GM23248 (cell line): Measurements from ENCODE around the gene MXRA8. TPM values are rescaled to one million over a fixed set of nuclear protein-coding genes. Genes with fewer than 3 reads are reported as not detected.

Experiments used
- DNase-seq: peaks from one replicate; pipeline ENCODE4 v3.0.0-alpha.2; 2015
- H2AFZ ChIP-seq: fragments of 200-600 bp; sonication (generic); 2 replicates; pipeline ENCODE4 v1.6.1; 2016; ENCODE audit warnings: antibody characterized with exemption
- H3F3A ChIP-seq: fragments of 200-600 bp; sonication (generic); 2 replicates; pipeline ENCODE4 v1.6.1; 2016; ENCODE audit warnings: mild to moderate bottlenecking, antibody characterized with exemption, mixed run types; ENCODE audit not compliant: insufficient read depth
- H3K27ac ChIP-seq: fragments of 200-600 bp; sonication (generic); 2 replicates; pipeline ENCODE4 v1.5.1; 2016; ENCODE audit warnings: mild to moderate bottlenecking
- H3K27me3 ChIP-seq: fragments of 200-600 bp; sonication (generic); replicated peaks from 2 replicates; pipeline ENCODE4 v1.6.1; 2016; ENCODE audit warnings: mild to moderate bottlenecking; ENCODE audit not compliant: insufficient read depth
- H3K36me3 ChIP-seq: fragments of 200-600 bp; sonication (generic); 2 replicates; pipeline ENCODE4 v1.6.1; 2016; ENCODE audit warnings: low read depth, mild to moderate bottlenecking
- H3K4me1 ChIP-seq: fragments of 200-600 bp; sonication (generic); 2 replicates; pipeline ENCODE4 v1.6.1; 2016; ENCODE audit warnings: mild to moderate bottlenecking; ENCODE audit not compliant: insufficient read depth
- H3K4me2 ChIP-seq: fragments of 200-600 bp; sonication (generic); one replicate; pipeline ENCODE4 v1.6.1; 2016; ENCODE audit warnings: mild to moderate bottlenecking; ENCODE audit not compliant: unreplicated experiment
- H3K4me3 ChIP-seq: fragments of 200-600 bp; sonication (generic); 2 replicates; pipeline ENCODE4 v1.5.1; 2016; ENCODE audit warnings: mild to moderate bottlenecking
- H3K79me2 ChIP-seq: fragments of 200-600 bp; sonication (generic); 2 replicates; pipeline ENCODE4 v1.6.1; 2016; ENCODE audit warnings: mild to moderate bottlenecking; ENCODE audit not compliant: insufficient read depth
- H3K9ac ChIP-seq: fragments of 200-600 bp; sonication (generic); 2 replicates; pipeline ENCODE4 v1.6.1; 2016; ENCODE audit warnings: mild to moderate bottlenecking
- H3K9me2 ChIP-seq: fragments of 200-600 bp; sonication (generic); 2 replicates; pipeline ENCODE4 v1.6.1; 2016; ENCODE audit warnings: mixed run types, mild to moderate bottlenecking, moderate library complexity; ENCODE audit not compliant: insufficient read depth
- H3K9me3 ChIP-seq: fragments of 200-600 bp; sonication (generic); one replicate; pipeline ENCODE4 v1.6.1; 2017; ENCODE audit warnings: low read depth
- H4K20me1 ChIP-seq: fragments of 200-600 bp; sonication (generic); 2 replicates; pipeline ENCODE4 v1.6.0; 2016; ENCODE audit not compliant: insufficient read depth
- EZH2 ChIP-seq: fragments of 200-600 bp; sonication (generic); IDR thresholded peaks from 2 replicates; pipeline ENCODE4 v1.6.1; 2018; ENCODE audit warnings: antibody characterized with exemption, mild to moderate bottlenecking; ENCODE audit not compliant: insufficient read depth, poor library complexity, severe bottlenecking
- EZH2phosphoT487 ChIP-seq: fragments of 200-600 bp; sonication (generic); IDR thresholded peaks from 2 replicates; pipeline ENCODE4 v1.6.1; 2018; ENCODE audit warnings: antibody characterized with exemption, moderate library complexity, mild to moderate bottlenecking, low read depth; ENCODE audit not compliant: insufficient read depth
- WGBS, 2 experiments: methylation state at CpG; one replicate each; pipeline ENCODE4 v1.1.6; 2015 to 2017; ENCODE audit warnings: low lambda C conversion rate in 2 of 2, low coverage in 1 of 2; ENCODE audit errors: missing lambda C conversion rate in 2 of 2; 5-methylcytosine and 5-hydroxymethylcytosine counted together
- in situ Hi-C: fragments of 300-500 bp; cut with MboI; formaldehyde crosslinking; loops from 2 replicates; pipeline ENCODE4 v1.15.0; 2020
- polyA plus RNA-seq: library from polyadenylated mRNA; unstranded; fragments of >200 nt; fragmentation: Nextera tagmentation; extraction: Ambion mirVana; gene quantifications from 2 replicates; pipeline ENCODE4 v1.2.1, GENCODE V29; 2016
- total RNA-seq: library from RNA; depleted of rRNA; stranded (reverse); fragments of >200 nt; shearing (Covaris generic); gene quantifications from 2 replicates; pipeline ENCODE4 v1.2.3, GENCODE V29; 2014

The MXRA8 gene
- total and polyA plus RNA-seq, 2 experiments from 2014 or later: 584 to 1,228 TPM

DNA sequence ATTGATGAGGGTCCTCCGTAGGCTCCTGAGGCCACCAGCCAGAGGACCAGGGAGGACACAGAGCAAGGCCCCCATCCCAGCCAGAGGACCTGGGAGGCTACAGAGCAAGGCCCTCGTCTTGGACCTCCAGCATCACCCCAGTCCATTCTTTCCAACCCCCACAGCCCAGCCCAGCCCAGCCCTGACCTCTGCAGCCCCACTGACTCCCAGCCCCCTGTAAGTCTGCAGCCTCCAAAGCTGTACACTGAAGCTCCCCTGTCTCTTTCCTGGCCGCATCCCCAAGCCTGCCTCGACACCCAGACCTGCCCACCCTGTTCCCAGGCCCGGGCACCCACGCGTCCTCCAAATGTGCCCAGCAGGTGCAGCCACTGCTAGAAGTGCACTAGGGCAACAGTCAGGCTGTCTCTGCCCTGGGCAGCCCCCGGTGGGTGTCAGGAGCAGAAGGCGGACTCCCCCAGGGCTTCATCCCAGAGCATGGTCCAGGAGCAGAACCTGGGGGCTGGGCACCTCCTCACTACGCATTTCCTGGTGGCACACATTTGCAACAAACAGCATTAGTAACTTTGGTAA is 11.2 kb downstream of the MXRA8 start:
- H3K4me3 ChIP-seq: peak overlapping the region; percentile 80
- no peaks in the 10 kb centered on the region for H3K9me2 ChIP-seq
- TF ChIP-seq EZH2: no peak
- no peak for TF ChIP-seq EZH2phosphoT487
- WGBS, 2 experiments: 88 to 91% methylated on average over 10 of the region's 10 CpGs
- H3K27ac ChIP-seq: peak overlapping the region; percentile 59
- H3F3A ChIP-seq: peaks cover 2% of the 10 kb centered on the region
- no peaks in the 10 kb centered on the region for H4K20me1 ChIP-seq
- peaks cover 73% of the 10 kb centered on the region for H3K79me2 ChIP-seq
- peaks cover 26% of the 10 kb centered on the region for H3K4me1 ChIP-seq
- no peaks in the 10 kb centered on the region for H3K9me3 ChIP-seq
- no peak overlapping the region for H2AFZ ChIP-seq
- H3K36me3 ChIP-seq: no peaks in the 10 kb centered on the region
- peak overlapping the region; percentile 85 for H3K9ac ChIP-seq
- no peaks in the 10 kb centered on the region for H3K27me3 ChIP-seq
- DNase-seq: no peak
- in situ Hi-C loops: no loop called here
- H3K4me2 ChIP-seq: peak overlapping the region; percentile 89

DNA sequence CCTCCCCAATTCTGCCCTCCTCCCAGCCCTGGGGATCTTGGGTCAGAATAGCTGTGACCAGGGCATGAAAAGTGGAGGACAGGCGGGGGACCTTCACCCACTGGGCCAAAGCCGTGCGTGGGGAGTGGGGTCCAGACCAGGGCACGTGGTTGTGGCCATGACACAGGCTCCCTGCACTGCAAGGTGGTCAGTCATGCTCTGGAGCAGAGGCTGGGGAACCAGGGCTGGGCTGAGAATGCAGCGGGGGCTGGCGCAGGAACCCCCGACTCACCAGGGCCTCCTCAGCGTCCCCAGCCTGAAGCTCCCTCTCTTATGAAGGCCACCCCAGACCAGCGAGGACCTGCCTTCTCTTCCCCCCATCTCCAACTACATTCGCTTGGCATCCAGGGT is 11.9 kb downstream of the MXRA8 start:
- in situ Hi-C loops: no loop called here

DNA sequence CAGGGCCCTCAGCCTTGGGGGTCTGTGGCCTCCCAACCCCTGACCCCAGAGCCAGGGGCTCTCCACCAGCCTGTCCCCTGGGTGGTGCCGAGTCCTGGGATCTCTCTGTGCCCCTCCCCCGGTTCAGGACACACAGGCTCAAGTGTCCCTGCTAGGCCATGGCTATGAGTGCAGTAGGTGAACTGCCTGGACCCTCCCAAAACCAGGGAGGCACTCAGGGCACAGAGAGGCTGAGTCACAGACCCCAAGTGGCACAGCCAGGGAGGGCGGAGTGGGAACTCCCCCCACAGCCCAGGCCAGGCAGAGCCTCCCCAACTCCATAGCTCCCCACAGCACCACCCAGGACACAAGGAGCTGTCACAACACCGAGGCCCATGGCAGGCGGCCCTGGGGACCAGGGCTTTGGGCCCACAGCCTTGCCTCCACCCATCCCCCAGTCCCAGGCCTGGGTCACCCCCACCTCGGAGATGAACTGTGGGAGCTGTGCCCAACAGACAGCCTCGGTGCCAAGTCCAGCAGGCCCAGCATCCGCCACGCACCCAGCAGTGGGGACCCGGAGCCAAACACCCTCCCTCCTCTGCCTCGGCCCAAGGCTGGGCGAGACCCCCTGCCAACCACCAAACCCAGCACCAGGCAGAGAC is 12.4 kb downstream of the MXRA8 start:
- no peak overlapping the region for H3K4me3 ChIP-seq
- DNase-seq: no peak
- no peak for TF ChIP-seq EZH2
- TF ChIP-seq EZH2phosphoT487: no peak
- H3K9me3 ChIP-seq: no peaks in the 10 kb centered on the region
- peak overlapping the region; percentile 19 for H3K4me2 ChIP-seq
- in situ Hi-C loops: no loop called here
- H3K9ac ChIP-seq: peak overlapping the region; percentile 33; the same call in 1 of the 2 replicates
- 67 to 68% methylated on average over 12 of the region's 12 CpGs for WGBS, 2 experiments
- H3F3A ChIP-seq: no peaks in the 10 kb centered on the region
- no peaks in the 10 kb centered on the region for H4K20me1 ChIP-seq
- peak overlapping the region; percentile 41; the same call in 1 of the 2 replicates for H3K27ac ChIP-seq
- H3K4me1 ChIP-seq: peaks cover 23% of the 10 kb centered on the region
- H2AFZ ChIP-seq: no peak overlapping the region
- peaks cover 76% of the 10 kb centered on the region for H3K79me2 ChIP-seq
- no peaks in the 10 kb centered on the region; the same call in 1 of the 2 replicates for H3K36me3 ChIP-seq
- H3K9me2 ChIP-seq: no peaks in the 10 kb centered on the region
- no peaks in the 10 kb centered on the region for H3K27me3 ChIP-seq

More for the DNA sequence above, 11.9 kb downstream of the MXRA8 start:
- TF ChIP-seq EZH2phosphoT487 (no peak), EZH2 (no peak)
- H3K27me3 ChIP-seq: no peaks in the 10 kb centered on the region
- no peak overlapping the region for H2AFZ ChIP-seq
- WGBS, 2 experiments: 82 to 84% methylated on average over 10 of the region's 10 CpGs
- no peaks in the 10 kb centered on the region; the same call in 1 of the 2 replicates for H3F3A ChIP-seq
- no peaks in the 10 kb centered on the region for H3K36me3 ChIP-seq
- no peak for DNase-seq
- H3K4me3 ChIP-seq: peak overlapping the region; percentile 29; the same call in 1 of the 2 replicates
- H4K20me1 ChIP-seq: no peaks in the 10 kb centered on the region
- peak overlapping the region; percentile 41; the same call in 1 of the 2 replicates for H3K27ac ChIP-seq
- no peaks in the 10 kb centered on the region for H3K9me2 ChIP-seq
- peak overlapping the region; percentile 89 for H3K4me2 ChIP-seq
- H3K4me1 ChIP-seq: peaks cover 23% of the 10 kb centered on the region
- peak overlapping the region; percentile 33 for H3K9ac ChIP-seq
- peaks cover 72% of the 10 kb centered on the region for H3K79me2 ChIP-seq
- no peaks in the 10 kb centered on the region for H3K9me3 ChIP-seq

DNA sequence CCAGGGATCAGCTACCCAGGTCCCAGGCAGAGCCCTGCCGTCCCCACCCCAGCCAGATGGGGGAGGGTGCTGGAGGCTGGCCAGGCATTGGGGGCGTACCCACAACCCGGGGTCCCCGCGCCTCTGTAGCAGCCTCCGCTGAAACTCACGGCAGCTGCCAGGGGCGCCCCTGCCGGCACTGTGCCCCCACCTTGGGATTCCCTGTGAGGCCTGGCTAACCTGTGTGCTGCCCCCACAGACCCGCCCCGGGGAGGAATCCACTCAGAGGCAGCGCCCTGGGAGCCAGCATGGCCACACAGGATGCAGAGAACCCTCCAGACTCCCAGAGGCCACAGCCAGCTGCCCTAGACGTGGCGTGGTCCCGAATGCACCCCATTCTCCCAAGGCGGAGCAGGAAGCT is 13.0 kb downstream of the MXRA8 start:
- Histone ChIP-seq H2AFZ (no peak overlapping the region), H3K36me3 (no peaks in the 10 kb centered on the region; the same call in 1 of the 2 replicates), H4K20me1 (no peaks in the 10 kb centered on the region), H3K27me3 (no peaks in the 10 kb centered on the region), H3K4me1 (peaks cover 23% of the 10 kb centered on the region), H3K79me2 (peaks cover 79% of the 10 kb centered on the region), H3F3A (no peaks in the 10 kb centered on the region), H3K27ac (peak overlapping the region; percentile 41; the same call in 1 of the 2 replicates), H3K9me2 (no peaks in the 10 kb centered on the region), H3K4me2 (no peak overlapping the region), H3K9ac (peak overlapping the region; percentile 47), H3K4me3 (no peak overlapping the region), H3K9me3 (no peaks in the 10 kb centered on the region)
- no peak for TF ChIP-seq EZH2
- TF ChIP-seq EZH2phosphoT487: no peak
- WGBS, 2 experiments: 75 to 82% methylated on average over 8 to 16 of the region's 16 CpGs
- DNase-seq: no peak
- in situ Hi-C loops: no loop called here
